ENCODE data around the gene PNKD. TPM values are rescaled to one million over a fixed set of nuclear protein-coding genes. Genes with fewer than 3 reads are reported as not detected.

The PNKD gene
- total and polyA plus RNA-seq, 12 donors: 48.8 to 181 (median 87.4) TPM

DNA sequence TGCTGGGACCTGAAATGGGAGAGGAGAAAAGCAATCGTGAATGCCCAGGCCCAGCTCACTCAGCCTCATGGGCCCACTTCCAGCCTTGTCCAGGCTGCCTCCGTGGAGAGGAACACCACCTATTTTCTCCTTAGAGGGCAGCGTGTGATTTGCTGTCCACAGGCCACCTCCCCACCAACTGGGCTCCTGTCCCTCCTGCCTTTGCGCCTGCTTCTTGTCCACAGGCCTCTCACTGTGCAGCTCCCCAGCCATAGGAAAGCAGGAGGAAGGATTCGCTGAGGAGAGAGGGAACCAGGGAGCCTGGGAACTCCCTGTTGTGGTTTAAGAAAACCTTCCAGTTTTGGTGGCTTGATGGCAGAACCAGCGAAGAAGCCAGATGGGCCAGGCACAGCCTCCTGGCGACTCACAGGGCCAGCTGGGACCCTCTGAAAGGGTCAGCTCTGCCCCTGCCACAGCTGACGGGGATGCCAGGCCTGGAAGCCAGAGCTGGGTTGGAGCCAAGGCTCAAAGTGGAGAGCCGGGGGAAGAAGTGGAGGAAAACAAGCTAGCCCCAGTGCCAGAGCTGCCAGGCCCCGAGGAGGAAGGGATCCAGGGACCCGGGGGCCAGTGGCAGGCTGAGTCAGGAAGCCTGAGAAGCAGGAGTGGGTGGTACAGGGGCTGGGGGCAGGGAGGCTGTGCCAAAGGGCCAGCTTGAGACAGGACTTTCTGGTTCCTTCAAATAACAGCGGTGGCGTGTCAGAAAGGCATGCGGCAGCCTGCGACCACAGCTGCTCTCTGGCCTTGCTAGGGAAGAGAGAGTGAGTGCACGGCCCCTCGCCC is 12.1 kb downstream of the PNKD start:
- H3K36me3 ChIP-seq (replicated peaks in 1 of 2): peaks cover 0 to 55% of the 10 kb centered on the region in 2 donors
- H3K27ac ChIP-seq: peak overlapping the region; percentile 73 to 97 (median 90)
- H3K27me3 ChIP-seq: no peaks in the 10 kb centered on the region
- DNase-seq: peak in 6 of 7 donors; percentile 60 to 77 (median 69)
- H3K4me1 ChIP-seq (replicated peaks in 1 of 2): peaks cover 59 to 63% of the 10 kb centered on the region in 2 donors
- 31 to 50% (median 49%) methylated on average over 11 to 17 of the region's 17 CpGs for WGBS, 4 donors
- TF ChIP-seq POLR2A (IDR thresholded peaks at IDR 0.05) (peak in 1 of 2 donors; percentile 10), CTCF (IDR thresholded peaks at IDR 0.05) (no peak)
- intact Hi-C loops (cut with DNase I): no loop called here
- no peaks in the 10 kb centered on the region for H3K9me3 ChIP-seq (replicated peaks in 1 of 3)
- no peak overlapping the region for H3K4me3 ChIP-seq

DNA sequence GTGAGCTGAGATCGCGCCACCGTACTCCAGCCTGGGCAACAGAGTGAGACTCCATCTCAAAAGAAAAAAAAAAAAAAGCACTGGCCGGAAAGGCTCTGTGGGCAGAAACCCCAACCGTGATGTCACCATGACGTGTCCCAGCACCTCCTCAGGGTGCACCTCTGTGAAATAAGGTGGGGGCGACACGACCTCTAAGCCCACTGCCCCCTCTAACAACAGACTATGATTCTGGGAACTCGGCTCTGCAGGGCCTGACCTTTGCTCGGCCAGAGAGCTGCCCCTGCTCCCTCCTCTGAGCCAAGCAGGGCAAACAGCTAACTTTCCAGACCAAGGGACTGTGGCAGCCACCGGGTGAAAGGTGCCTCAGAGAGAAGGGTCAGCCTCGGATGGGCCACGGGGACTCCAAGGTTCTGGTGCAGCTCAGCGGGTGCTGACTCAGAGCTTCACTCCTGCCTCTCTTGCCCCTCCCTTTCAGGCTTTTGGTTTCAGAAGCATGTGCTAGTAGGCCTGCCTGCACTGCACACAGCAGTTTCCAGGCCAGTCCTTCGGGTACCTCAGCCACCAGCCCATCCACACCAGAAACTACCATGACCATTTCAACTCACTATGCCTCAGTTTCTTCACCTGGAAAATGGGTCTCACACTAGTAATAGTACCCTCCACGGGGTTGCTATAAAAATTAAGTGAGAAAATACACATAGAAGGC is 13.9 kb downstream of the PNKD start:
- intact Hi-C loops (cut with DNase I): no loop called here
- Histone ChIP-seq H3K27ac (peak overlapping the region; percentile 67 to 97 (median 90)), H3K27me3 (no peaks in the 10 kb centered on the region), H3K4me1 (replicated peaks in 1 of 2) (peaks cover 64 to 81% of the 10 kb centered on the region in 2 donors), H3K9me3 (replicated peaks in 1 of 3) (no peaks in the 10 kb centered on the region), H3K4me3 (no peak overlapping the region), H3K36me3 (replicated peaks in 1 of 2) (peaks cover 0 to 36% of the 10 kb centered on the region in 2 donors)
- DNase-seq: peak; percentile 83 to 94 (median 91)
- TF ChIP-seq CTCF (IDR thresholded peaks at IDR 0.05) (no peak), POLR2A (IDR thresholded peaks at IDR 0.05) (peak in 1 of 2 donors; percentile 55)
- WGBS, 4 donors: 41 to 53% (median 47%) methylated on average over 10 to 16 of the region's 16 CpGs

DNA sequence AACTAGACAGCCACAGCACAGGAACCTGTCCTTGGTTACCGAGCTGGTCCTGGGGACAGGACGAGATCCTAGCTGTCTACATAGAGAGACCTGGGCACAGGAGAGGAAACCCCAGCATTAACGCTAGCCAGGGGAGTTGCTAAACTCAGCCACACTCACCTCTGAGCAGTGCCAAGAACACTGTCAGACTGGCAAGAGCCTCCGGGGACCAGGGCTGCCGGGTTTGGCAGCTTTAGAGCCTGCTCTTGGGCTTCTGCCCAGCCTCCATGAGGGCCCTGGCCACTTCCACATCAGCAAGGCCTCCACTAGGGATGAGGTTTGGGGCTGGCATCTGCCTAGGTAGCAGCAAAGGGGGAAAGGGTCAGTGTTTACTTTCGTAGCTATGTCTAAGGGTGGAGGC is 15.3 kb downstream of the PNKD start:
- H3K4me3 ChIP-seq: peak overlapping the region in 1 of 4 donors; percentile 58
- DNase-seq: peak; percentile 79 to 92 (median 91)
- intact Hi-C loops (cut with DNase I): no loop called here
- H3K4me1 ChIP-seq (replicated peaks in 1 of 2): peaks cover 75 to 94% of the 10 kb centered on the region in 2 donors
- H3K27ac ChIP-seq: peak overlapping the region; percentile 67 to 97 (median 90)
- 17 to 26% (median 18%) methylated on average over 1 to 6 of the region's 6 CpGs for WGBS, 4 donors
- H3K36me3 ChIP-seq (replicated peaks in 1 of 2): peaks cover 0 to 23% of the 10 kb centered on the region in 2 donors
- TF ChIP-seq CTCF (IDR thresholded peaks at IDR 0.05) (no peak), POLR2A (IDR thresholded peaks at IDR 0.05) (peak in 1 of 2 donors; percentile 59)
- H3K27me3 ChIP-seq: no peaks in the 10 kb centered on the region
- no peaks in the 10 kb centered on the region for H3K9me3 ChIP-seq (replicated peaks in 1 of 3)

All from adrenal gland (tissue), 12 donors.